ENCODE measurements around the gene GPC2. TPM values are rescaled to one million over a fixed set of nuclear protein-coding genes. Genes with fewer than 3 reads are reported as not detected.
A peak's percentile ranks its signal among the peaks of the same experiment; 100 is the strongest.

The GPC2 gene
- total RNA-seq, 4 donors from 2014 or later: 1.3 TPM; not detected in 3

GRCh38 chr7:100166317-100166940, 10.8 kb downstream of the GPC2 start:
- intact Hi-C loops (cut with DNase I): no loop called here
- Histone ChIP-seq H3K4me3 (replicated peaks in 1 of 3) (no peak overlapping the region), H3K27ac (no peak overlapping the region), H3K27me3 (peaks cover 2% of the 10 kb centered on the region), H3K36me3 (no peaks in the 10 kb centered on the region), H3K4me1 (peaks cover 4 to 22% of the 10 kb centered on the region in 2 donors), H3K9me3 (no peaks in the 10 kb centered on the region)
- TF ChIP-seq POLR2A (IDR thresholded peaks at IDR 0.05) (no peak), CTCF (IDR thresholded peaks at IDR 0.05) (no peak)
- 43 to 61% methylated on average over 11 to 16 of the region's 16 CpGs for WGBS, 2 donors
- no peak for DNase-seq

GRCh38 chr7:100163871-100164270, 13.3 kb downstream of the GPC2 start:
- Histone ChIP-seq H3K36me3 (no peaks in the 10 kb centered on the region), H3K27ac (no peak overlapping the region), H3K4me3 (replicated peaks in 1 of 3) (no peak overlapping the region), H3K4me1 (peaks cover 6 to 15% of the 10 kb centered on the region in 2 donors), H3K27me3 (no peaks in the 10 kb centered on the region), H3K9me3 (no peaks in the 10 kb centered on the region)
- TF ChIP-seq CTCF (IDR thresholded peaks at IDR 0.05): no peak
- TF ChIP-seq POLR2A (IDR thresholded peaks at IDR 0.05): no peak
- intact Hi-C loops (cut with DNase I): no loop called here
- DNase-seq: no peak
- 89 to 93% methylated on average over 5 of the region's 5 CpGs for WGBS, 2 donors

GRCh38 chr7:100163006-100163531, 14.1 kb downstream of the GPC2 start:
- no peaks in the 10 kb centered on the region for H3K9me3 ChIP-seq
- H3K27ac ChIP-seq: no peak overlapping the region
- 56 to 64% methylated on average over 2 to 6 of the region's 6 CpGs for WGBS, 2 donors
- intact Hi-C loops (cut with DNase I): no loop called here
- no peak for DNase-seq
- no peaks in the 10 kb centered on the region for H3K36me3 ChIP-seq
- no peak overlapping the region for H3K4me3 ChIP-seq (replicated peaks in 1 of 3)
- peaks cover 5 to 7% of the 10 kb centered on the region in 2 donors for H3K4me1 ChIP-seq
- no peak for TF ChIP-seq CTCF (IDR thresholded peaks at IDR 0.05)
- no peak for TF ChIP-seq POLR2A (IDR thresholded peaks at IDR 0.05)
- no peaks in the 10 kb centered on the region for H3K27me3 ChIP-seq

GRCh38 chr7:100160067-100160466, 17.1 kb downstream of the GPC2 start:
- Histone ChIP-seq H3K9me3 (no peaks in the 10 kb centered on the region), H3K4me3 (replicated peaks in 1 of 3) (no peak overlapping the region), H3K27me3 (no peaks in the 10 kb centered on the region), H3K36me3 (peaks cover 0 to under 1% of the 10 kb centered on the region in 2 donors), H3K4me1 (peaks cover 13% of the 10 kb centered on the region in 2 donors), H3K27ac (no peak overlapping the region)
- TF ChIP-seq CTCF (IDR thresholded peaks at IDR 0.05) (no peak), POLR2A (IDR thresholded peaks at IDR 0.05) (no peak)
- intact Hi-C loops (cut with DNase I): no loop called here
- WGBS, 2 donors: 91 to 95% methylated on average over 13 to 17 of the region's 18 CpGs
- no peak for DNase-seq

GRCh38 chr7:100159099-100159623, 18.0 kb downstream of the GPC2 start:
- DNase-seq: no peak
- intact Hi-C loops (cut with DNase I): no loop called here
- Histone ChIP-seq H3K4me3 (replicated peaks in 1 of 3) (peak overlapping the region; percentile 77 to 97 (median 92)), H3K27me3 (no peaks in the 10 kb centered on the region), H3K27ac (peak overlapping the region; percentile 63 to 69 (median 67)), H3K4me1 (peaks cover 13% of the 10 kb centered on the region in 2 donors), H3K9me3 (no peaks in the 10 kb centered on the region), H3K36me3 (peaks cover 0 to 5% of the 10 kb centered on the region in 2 donors)
- TF ChIP-seq CTCF (IDR thresholded peaks at IDR 0.05) (no peak), POLR2A (IDR thresholded peaks at IDR 0.05) (no peak)
- WGBS, 2 donors: 69 to 70% methylated on average over 7 of the region's 7 CpGs
